Activated naive CD8-positive, alpha-beta T cell treated with anti-CD3 and anti-CD28 coated beads for 36 hours (primary cell): Measurements from ENCODE around the gene CTSD. TPM values are rescaled to one million over a fixed set of nuclear protein-coding genes. Genes with fewer than 3 reads are reported as not detected.

Experiments used
- DNase-seq: peaks from one replicate; pipeline ENCODE4 v3.0.0; 2021
- H3K27ac Mint-ChIP-seq: one replicate; pipeline ENCODE4 v1.8.0; 2022; ENCODE audit warnings: mild to moderate bottlenecking, moderate library complexity, mixed read lengths
- H3K27me3 Mint-ChIP-seq: one replicate; pipeline ENCODE4 v1.8.0; 2022; ENCODE audit warnings: mild to moderate bottlenecking, mixed read lengths
- H3K36me3 Mint-ChIP-seq: one replicate; pipeline ENCODE4 v1.8.0; 2021; ENCODE audit warnings: mild to moderate bottlenecking, mixed read lengths
- H3K4me1 Mint-ChIP-seq: one replicate; pipeline ENCODE4 v1.8.0; 2021; ENCODE audit warnings: mixed read lengths
- H3K4me3 Mint-ChIP-seq: one replicate; pipeline ENCODE4 v1.8.0; 2022; ENCODE audit warnings: mild to moderate bottlenecking, moderate library complexity, mixed read lengths
- H3K9me3 Mint-ChIP-seq: one replicate; pipeline ENCODE4 v1.8.0; 2022; ENCODE audit warnings: mixed read lengths
- total RNA-seq, 2 experiments: library from RNA; stranded (reverse); gene quantifications; one replicate each; pipeline ENCODE4 v1.2.3, GENCODE V29; 2021

CTSD gene
- total RNA-seq, 2 experiments from 2014 or later: 40.9 to 43.0 TPM

DNA sequence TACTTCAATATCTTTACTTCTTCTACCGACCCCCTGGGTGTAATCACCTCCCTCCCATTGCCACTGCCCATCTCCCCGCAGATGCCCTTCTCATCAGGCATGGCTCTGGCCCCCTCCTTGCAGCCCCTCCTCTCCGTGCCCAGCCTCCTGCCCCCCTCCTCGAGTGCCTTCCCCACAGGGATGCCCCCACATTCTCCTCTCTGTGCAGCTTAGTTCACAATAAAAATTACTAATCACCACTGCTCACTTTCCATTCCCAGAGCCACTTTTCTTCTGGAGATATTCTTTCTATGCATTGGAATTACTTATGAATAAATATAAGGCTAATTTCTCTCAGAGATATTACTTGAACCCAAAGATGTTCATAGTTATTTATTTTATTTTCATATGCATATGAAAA lies 35.4 kb downstream of the CTSD start:
- H3K4me1 Mint-ChIP-seq: peaks cover 26% of the 10 kb centered on the region
- H3K27ac Mint-ChIP-seq: no peak overlapping the region
- H3K4me3 Mint-ChIP-seq: no peak overlapping the region
- no peaks in the 10 kb centered on the region for H3K36me3 Mint-ChIP-seq
- no peaks in the 10 kb centered on the region for H3K27me3 Mint-ChIP-seq
- H3K9me3 Mint-ChIP-seq: no peaks in the 10 kb centered on the region
- DNase-seq: no peak

DNA sequence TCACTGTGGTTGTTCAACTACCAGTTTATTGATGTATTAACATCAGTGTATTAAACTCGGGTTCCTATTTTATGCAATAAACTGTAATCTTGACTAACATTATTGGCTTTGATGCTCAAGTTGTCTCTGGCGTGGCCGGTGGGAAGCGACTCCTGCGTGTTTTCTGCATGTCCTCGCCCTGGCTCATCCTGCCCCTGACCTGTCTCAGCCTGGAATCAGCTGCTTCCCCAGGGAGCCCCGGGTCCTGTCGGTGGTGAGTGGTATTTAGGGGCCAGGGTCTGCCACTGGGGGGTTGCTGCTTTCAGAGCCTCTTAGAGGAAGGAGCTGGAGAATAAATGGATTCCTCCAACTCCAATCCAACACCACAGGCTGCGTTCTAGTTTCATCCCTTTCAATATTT lies 35.9 kb downstream of the CTSD start:
- peaks cover 27% of the 10 kb centered on the region for H3K4me1 Mint-ChIP-seq
- H3K9me3 Mint-ChIP-seq: no peaks in the 10 kb centered on the region
- no peak for DNase-seq
- H3K36me3 Mint-ChIP-seq: no peaks in the 10 kb centered on the region
- no peak overlapping the region for H3K4me3 Mint-ChIP-seq
- H3K27ac Mint-ChIP-seq: peak overlapping the region; percentile 27
- no peaks in the 10 kb centered on the region for H3K27me3 Mint-ChIP-seq

DNA sequence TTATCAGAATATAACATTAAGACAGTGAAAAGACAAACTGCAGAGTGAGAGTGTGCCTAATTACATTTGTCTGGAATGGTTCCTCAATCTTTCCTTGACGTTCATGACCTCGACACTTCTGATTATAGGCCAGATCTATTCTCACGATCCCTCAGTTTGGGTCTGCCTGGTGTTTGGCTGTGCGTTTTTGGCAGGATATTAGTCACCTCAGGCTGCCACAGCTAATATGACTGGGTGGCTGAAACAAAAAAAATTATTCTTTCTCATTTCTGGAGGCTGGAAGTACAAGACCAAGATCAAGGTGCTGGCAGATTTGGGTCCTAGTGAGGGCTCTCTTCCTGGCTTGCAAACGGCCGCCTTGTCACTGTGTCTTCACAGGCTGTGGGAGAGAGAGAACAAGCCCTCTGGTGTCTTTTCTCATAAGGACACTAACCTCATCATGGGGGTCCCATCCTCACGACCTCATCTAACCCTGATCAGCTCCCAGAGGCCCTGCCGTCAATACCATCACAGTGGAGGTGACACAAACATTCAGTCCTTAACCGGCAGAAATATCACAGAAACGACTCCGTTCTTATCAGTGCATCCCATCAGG lies 36.5 kb downstream of the CTSD start:
- DNase-seq: no peak
- Mint-ChIP-seq H3K36me3 (no peaks in the 10 kb centered on the region), H3K4me1 (peaks cover 29% of the 10 kb centered on the region), H3K4me3 (no peak overlapping the region), H3K9me3 (no peaks in the 10 kb centered on the region), H3K27ac (no peak overlapping the region), H3K27me3 (no peaks in the 10 kb centered on the region)

DNA sequence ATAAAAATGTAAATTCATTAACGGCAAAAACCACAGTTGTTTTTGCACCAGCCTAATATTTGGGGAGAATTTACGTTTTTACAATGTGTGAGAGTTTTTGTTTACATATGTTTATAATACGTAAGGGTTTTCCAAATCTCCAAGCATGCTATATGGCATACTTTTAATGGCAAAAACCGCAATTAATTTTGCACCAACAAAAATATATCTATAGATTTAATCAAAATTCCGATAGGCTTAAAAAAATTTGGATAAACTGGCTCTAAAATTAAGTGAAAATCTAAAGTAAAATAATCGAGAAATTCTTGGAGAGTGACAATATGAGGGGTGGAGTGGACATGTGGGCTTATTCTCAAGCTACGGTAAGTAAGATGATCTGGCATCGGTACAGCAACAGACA lies 43.9 kb downstream of the CTSD start:
- Mint-ChIP-seq H3K27ac (no peak overlapping the region), H3K4me3 (no peak overlapping the region), H3K36me3 (no peaks in the 10 kb centered on the region), H3K9me3 (no peaks in the 10 kb centered on the region), H3K4me1 (peaks cover 3% of the 10 kb centered on the region), H3K27me3 (no peaks in the 10 kb centered on the region)
- DNase-seq: no peak

DNA sequence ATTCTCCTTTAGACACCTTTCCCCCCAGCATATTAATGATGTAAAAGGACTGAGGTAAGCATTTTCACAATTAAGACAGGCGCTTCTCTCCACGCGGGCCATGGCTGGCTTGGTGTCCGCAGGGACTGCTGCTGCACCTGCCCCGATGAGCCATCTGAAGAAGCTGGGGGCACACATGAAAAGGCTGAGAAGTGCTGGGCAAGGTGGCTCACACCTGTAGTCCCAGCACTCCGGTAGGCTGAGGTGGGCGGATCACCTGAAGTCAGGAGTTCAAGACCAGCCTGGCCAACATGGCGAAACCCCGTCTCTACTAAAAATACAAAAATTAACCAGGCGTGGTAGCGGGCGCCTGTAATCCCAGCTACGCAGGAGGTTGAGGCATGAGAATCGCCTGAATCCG lies 45.4 kb downstream of the CTSD start:
- H3K9me3 Mint-ChIP-seq: no peaks in the 10 kb centered on the region
- no peak overlapping the region for H3K27ac Mint-ChIP-seq
- no peak overlapping the region for H3K4me3 Mint-ChIP-seq
- no peaks in the 10 kb centered on the region for H3K27me3 Mint-ChIP-seq
- DNase-seq: no peak
- no peaks in the 10 kb centered on the region for H3K36me3 Mint-ChIP-seq
- H3K4me1 Mint-ChIP-seq: peaks cover 3% of the 10 kb centered on the region

DNA sequence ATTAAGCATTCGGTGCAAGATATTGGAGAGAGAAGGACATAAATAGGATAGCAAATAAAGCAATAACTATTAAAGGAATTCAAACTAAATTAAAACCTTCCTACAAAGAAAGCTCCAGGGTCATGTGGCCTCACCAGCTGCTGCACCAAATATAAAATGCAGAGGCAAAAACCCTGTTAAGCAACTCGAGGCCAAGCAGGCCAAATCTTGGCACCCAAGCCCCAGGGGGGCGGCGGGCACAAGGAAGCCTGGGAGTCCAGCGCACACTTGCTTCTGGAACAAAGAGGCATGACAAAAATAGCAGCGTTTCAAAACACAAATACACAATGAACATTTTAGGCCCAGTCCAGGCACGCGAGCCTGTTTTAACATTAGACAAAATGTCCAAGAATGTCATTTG lies 46.0 kb downstream of the CTSD start:
- Mint-ChIP-seq H3K4me3 (no peak overlapping the region), H3K27ac (no peak overlapping the region), H3K27me3 (no peaks in the 10 kb centered on the region), H3K4me1 (peaks cover 1% of the 10 kb centered on the region), H3K9me3 (no peaks in the 10 kb centered on the region), H3K36me3 (no peaks in the 10 kb centered on the region)
- no peak for DNase-seq

DNA sequence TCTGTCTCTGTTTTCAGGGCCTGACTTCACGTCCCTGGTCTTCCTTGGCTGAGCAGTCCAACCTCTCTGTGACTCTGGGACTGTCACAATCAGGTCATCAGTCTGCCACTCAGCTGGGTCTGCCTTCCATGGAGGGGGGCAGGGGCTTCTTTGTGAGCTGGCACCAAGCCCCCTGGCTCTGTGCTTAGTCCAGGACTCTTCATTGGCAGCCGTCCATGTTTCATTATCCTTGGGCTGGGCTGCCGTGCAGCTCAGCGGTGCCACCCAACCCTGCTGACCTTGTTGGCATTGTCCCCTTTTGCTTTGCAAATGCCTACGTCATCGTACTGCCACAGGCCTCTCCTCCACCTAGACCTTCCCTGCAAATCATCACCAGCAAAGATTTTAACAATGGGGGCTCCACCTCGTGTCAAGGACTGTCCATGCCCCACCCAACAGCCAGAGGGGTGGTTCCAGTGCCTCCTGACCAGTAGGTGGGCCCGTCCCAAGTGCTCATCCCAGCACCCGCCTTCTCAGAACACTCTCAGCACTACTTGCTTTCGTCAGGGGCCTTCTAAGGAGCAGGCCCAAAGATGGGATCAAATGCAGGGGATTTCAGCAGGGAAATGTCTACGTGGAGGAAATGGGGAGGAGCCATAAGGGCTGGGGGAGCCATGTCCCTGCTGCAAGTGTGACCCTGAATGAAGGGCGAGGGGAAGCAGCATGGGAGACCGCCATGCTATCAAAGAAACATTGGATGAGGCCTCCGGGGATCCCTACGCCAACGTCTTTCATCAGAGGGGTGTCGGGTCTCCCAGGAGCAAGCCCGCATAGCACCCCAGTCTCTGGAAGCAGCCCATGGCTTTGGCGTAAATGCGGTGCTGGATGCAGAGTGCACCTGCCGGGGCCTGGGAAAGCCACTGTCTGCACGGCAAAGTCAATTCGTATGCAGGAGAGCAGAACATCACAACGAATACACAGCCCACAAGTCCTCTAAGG lies 48.5 kb downstream of the CTSD start:
- Mint-ChIP-seq H3K27me3 (no peaks in the 10 kb centered on the region), H3K9me3 (no peaks in the 10 kb centered on the region), H3K4me3 (no peak overlapping the region), H3K27ac (no peak overlapping the region), H3K4me1 (no peaks in the 10 kb centered on the region), H3K36me3 (no peaks in the 10 kb centered on the region)
- no peak for DNase-seq

DNA sequence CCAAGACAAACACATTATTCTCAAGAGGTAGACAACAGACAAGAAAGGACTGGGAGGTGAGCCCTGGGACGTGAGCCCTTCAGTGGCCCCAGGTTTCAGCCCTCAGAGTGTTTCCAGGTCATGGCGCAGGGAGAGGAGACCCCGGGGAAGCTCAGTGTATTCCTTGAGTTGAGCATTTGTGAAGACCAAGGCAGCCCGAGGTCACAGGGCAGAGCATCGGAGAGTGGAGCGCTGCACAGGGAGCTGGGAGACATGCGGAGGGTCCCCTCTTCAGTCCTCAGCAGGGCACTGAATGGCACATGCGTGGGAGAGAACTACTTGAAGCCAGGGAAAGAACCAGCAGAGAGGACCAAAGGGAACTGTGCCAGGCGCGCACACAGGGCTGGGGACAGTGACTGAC lies 55.0 kb downstream of the CTSD start:
- Mint-ChIP-seq H3K4me1 (peaks cover 19% of the 10 kb centered on the region), H3K27me3 (no peaks in the 10 kb centered on the region), H3K4me3 (no peak overlapping the region), H3K27ac (no peak overlapping the region), H3K36me3 (no peaks in the 10 kb centered on the region), H3K9me3 (no peaks in the 10 kb centered on the region)
- DNase-seq: no peak

DNA sequence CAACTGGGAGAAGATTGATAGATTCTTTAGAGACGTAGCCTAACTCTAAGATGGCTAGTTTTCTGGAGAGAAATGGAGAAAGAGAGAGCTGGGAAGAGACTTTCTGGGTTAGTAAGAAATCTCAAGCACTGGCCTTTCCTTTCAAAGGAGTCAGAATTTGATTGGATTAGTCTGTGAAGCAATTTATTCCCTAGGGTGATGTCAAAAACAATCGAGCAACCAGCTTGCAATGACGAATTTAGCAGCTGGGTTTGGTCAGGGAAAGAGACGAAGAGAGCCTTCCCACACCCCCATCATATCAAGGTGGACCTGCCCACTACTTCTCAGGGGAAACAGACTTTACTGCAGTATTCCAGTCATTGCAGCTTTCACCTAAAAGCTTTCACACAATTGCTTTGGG lies 56.0 kb downstream of the CTSD start:
- Mint-ChIP-seq H3K9me3 (peaks cover 3% of the 10 kb centered on the region), H3K27ac (no peak overlapping the region), H3K4me1 (peaks cover 19% of the 10 kb centered on the region), H3K4me3 (no peak overlapping the region), H3K36me3 (no peaks in the 10 kb centered on the region), H3K27me3 (no peaks in the 10 kb centered on the region)
- DNase-seq: no peak

DNA sequence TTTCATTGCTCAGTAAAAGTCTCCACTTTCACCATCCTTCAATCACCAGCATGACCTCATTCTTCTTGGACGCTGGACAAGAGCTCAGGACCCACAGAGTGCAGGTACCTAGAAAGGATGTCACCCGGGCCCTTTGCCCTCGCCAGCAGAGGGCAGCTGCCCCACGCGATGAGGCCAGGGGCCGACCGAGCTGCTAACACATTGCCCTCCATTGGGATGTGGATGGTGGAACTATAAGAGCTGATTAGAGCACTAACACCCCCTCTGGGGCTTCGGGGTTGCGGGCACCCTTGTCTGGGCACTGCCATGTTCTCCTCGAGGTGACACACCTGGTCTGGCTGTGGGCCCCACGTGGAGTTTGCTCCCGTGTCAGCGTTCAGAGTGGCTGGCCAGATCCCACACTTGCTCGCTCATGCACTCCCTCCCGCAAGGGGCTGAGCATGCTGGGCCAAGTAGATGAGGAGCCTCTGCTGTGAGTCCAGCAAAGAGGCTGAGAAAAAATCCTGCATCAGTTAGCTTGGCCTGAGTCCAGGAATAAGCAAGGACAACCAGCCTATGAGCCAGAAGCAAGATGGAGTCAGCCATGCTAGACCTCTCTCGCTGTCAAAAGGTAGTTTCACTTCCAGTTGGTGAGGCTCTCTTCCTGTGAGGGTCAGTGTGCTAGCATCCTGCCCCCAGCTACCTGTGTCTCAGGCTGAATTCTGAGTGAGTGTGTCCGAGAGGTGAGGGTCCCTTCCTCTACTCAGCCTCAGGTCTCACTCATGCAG lies 56.9 kb downstream of the CTSD start:
- H3K4me3 Mint-ChIP-seq: no peak overlapping the region
- no peaks in the 10 kb centered on the region for H3K27me3 Mint-ChIP-seq
- H3K27ac Mint-ChIP-seq: peak overlapping the region; percentile 26
- peak; percentile 23 for DNase-seq
- peaks cover 8% of the 10 kb centered on the region for H3K9me3 Mint-ChIP-seq
- H3K4me1 Mint-ChIP-seq: peaks cover 22% of the 10 kb centered on the region
- peaks cover 3% of the 10 kb centered on the region for H3K36me3 Mint-ChIP-seq

DNA sequence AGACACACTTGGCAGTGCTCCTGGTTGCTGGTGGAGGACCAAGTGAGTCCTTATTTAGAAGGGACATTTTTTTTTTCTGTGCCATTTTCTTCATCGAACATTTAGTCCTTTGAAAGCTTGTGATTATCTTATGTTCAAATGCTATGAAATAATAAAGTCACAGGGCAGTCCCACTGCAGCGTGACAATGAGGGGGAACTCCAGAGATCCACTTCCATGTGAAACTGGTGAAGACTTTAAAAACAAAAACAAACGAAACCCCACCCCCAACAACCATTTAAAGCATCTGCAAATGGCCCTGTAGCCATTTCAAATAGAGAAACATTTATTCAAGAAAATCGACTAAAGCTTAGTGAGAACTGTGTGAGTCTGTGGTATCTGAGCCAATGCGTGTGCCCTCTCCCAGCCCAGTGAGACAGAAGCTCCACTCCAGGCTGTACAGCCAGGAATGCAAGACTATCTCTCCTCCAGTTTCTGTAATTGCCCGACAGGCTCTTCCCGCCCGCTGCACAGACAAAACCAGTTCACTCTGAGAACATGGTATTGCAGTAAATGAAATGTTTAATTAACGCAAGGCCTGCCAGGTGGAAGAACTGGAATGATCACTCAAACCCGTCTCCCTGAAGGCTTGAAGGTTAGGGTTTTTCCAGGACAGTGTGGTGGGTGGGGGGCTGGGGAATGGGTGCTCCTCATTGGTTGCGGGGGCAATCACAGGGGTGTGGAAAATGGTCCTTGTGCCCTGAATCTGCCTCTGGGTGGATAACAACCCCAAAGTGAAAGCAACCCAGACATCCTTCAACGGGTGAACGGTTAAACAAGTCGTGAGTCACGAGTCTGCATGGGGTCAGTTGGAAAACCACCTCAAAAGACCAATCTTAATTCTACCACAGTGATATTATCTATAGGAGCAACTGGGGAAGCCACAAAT lies 58.3 kb downstream of the CTSD start:
- no peak overlapping the region for H3K4me3 Mint-ChIP-seq
- H3K9me3 Mint-ChIP-seq: peaks cover 11% of the 10 kb centered on the region
- H3K36me3 Mint-ChIP-seq: peaks cover 4% of the 10 kb centered on the region
- H3K27ac Mint-ChIP-seq: peak overlapping the region; percentile 45
- H3K27me3 Mint-ChIP-seq: no peaks in the 10 kb centered on the region
- peaks cover 35% of the 10 kb centered on the region for H3K4me1 Mint-ChIP-seq
- DNase-seq: peak; percentile 24

DNA sequence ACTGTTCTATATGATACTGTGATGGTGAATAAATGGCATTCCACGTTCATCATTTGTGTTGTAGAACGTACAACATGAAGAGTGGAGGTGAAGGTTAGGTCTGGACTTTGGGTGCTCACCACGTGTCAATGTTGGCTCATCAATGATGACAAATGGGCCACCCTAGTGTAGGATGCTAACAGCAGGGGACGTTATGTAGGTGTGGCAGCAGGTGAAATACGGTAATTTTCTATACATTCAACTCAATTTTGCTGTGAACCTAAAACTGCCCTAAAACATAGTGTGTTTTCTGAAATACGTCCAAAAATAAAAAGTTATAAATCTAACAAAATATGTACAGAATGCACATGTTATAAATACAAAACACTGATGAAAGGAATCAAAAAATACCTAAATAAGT lies 60.6 kb downstream of the CTSD start:
- DNase-seq: no peak
- H3K27ac Mint-ChIP-seq: no peak overlapping the region

More for the DNA sequence above, 60.6 kb downstream of the CTSD start:
- H3K4me1 Mint-ChIP-seq: peaks cover 35% of the 10 kb centered on the region
- peaks cover 4% of the 10 kb centered on the region for H3K36me3 Mint-ChIP-seq
- peaks cover 11% of the 10 kb centered on the region for H3K9me3 Mint-ChIP-seq
- no peaks in the 10 kb centered on the region for H3K27me3 Mint-ChIP-seq
- no peak overlapping the region for H3K4me3 Mint-ChIP-seq
